Peyer's patch (tissue), 4 donors: ENCODE data around the gene SLC22A23.

Source experiments
- CTCF ChIP-seq, 6 experiments: fragments of 450-650 bp in 4 of 6; fragments of 200-600 bp in 2 of 6; sonication (generic) in 1 of 6; IDR thresholded peaks; one replicate each; pipeline ENCODE4 v1.5.1; 2017 to 2019; ENCODE audit warnings: antibody characterized with exemption in 6 of 6, mild to moderate bottlenecking in 3 of 6, moderate library complexity in 1 of 6
- POLR2A ChIP-seq, 2 donors: fragments of 450-650 bp; IDR thresholded peaks; one replicate each; pipeline ENCODE4 v1.5.1; 2017; ENCODE audit warnings: antibody characterized with exemption in 2 of 2, mild to moderate bottlenecking in 2 of 2, moderate library complexity in 2 of 2

- TF ChIP-seq CTCF (IDR thresholded peaks at IDR 0.05) (no peak), POLR2A (IDR thresholded peaks at IDR 0.05) (no peak)
Measured at GRCh38 chr6:3265671-3266070, 191.2 kb downstream of the SLC22A23 start.
